HG03520 (cell line): ENCODE data around the gene OTUD5.

Experiments
- ATAC-seq: cut with Tn5 transposase; IDR thresholded peaks from one replicate; pipeline ENCODE4 v1.9.1; 2021; ENCODE audit warnings: mild to moderate bottlenecking, moderate library complexity; ENCODE audit not compliant: unreplicated experiment

Gene OTUD5

DNA sequence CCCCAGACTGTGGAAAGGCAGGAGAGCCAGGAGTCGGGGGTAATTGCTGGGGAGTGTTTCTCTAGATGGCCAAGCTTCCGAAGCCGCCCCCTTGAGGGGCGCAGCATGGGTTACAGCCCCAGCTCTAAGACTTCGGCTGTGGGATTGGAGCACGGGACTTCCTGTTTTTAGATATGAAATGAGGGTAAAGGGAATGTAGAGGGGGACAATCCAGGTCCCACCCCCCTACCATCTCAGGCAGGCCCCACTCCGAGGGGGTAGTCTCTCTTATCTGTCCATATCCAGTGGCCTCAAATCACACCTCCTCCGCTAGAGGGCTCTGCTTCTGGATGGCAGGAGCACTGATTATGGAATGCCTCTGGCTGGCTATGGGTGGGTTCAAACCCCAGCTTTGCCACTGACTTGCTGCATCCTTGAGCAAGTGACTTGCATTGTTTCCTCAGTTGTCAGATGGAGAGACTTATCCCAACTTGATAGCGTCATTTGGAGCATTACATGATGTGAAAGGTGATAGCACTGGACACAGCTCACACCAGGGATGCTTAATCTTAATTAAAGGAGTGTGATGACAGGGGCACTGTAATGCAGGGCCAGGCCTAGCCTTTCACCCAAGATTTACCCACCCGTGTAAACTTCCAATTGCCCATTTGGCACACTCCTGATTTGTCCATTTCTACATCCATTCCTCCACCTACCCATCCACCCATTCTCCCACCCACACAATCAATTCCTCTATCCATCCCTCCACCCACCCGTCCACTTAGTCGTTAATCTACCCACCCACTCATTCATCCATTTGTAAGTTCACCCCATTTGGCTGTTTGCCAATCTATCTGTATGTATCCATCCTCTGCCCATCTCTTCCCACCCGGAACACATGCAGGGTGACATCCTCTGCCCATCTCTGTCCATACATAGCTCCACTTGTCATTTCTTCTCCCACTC lies 15.1 kb upstream of the OTUD5 start:
- no peak for ATAC-seq

DNA sequence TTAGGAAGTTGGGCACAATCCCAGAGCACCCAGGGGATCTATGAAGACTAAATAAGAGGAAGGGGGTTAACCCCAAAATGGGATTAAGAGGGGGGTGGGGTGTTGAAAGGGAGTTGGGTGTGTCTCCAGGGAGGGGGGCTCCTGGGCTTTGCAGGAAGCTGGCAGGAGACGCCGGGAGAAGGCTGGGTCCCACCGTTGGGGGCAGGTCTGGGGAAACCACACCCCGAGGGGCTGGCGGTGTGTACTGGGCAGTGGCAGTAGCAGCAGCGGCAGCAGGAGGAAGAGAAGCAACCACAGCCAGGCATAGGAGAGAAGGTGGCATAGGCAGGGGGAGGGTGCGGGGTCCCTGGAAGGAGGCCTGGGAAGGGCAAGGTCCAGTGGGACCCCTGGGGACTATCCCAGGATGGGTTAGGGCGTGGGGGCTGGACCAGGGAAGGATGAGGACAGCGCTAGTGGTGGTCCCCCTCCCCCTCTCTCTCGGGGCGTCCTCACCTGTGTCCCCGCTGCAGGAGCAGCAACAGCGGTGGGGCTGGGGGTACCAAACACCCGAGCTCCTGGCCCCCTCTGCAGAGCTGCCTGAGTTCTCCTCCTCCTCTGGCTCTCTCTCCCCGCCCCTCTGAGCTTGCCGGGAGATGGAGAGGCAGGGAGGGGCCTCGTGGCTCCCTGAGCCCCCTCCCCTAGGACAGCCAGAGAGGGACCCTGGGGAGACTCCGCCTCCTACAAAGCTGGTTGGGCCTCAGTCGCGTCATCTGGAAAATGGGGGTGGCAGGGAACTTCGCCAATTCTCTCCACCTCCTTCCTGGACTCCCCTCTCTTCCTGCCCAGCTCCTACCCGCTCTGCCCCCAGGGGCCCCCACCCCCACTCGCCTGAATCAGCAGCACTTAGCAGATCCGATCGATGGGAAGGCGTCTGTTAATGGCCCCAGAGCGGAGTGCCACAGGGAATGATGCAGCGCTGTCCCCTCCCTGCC lies 14.1 kb upstream of the OTUD5 start, which contains the start of gene KCND1:
KCND1 (minus strand) TSS at position 596 of the 971 bp plus-strand sequence. CDS start 1,573 bp downstream, outside the sequence.
- no peak for ATAC-seq

DNA sequence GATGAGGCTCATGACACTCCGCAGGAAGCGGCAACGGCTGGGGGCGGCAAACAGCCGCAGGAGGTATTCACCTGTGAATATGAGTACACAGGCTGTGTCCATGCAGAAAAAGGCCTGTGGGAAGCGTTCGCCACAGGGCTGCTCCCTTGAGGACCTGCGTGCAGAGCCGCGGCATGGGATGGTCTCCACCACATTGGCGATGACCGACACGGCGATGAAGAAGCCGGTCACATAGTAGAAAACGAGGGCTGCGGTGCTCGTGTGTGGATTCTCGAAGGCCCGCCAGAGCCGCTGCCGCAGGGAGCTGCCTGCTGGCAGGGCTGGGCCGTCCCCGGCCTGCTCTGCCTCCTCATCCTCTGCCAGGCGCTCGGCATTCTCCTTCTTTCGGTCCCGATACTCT lies 12.1 kb upstream of the OTUD5 start:
- ATAC-seq = no peak

DNA sequence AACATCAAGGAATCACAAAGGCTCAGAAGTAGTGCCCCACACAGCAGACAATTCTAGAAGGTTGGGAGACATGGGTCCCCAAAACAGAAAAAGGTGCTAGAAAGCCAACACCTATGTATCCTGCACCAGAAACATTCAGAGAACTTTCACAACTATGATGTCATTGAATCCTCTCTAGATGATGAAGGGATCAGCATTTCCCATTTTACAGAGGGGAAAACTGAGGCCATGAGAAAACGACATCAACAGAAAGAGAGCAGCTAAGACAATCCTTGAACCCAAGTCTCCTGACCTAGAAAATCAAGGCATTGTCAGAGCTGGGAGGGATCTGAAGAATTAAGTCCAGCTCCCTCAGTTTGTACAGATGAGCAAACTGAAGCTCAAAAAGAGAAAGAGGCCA lies 11.0 kb upstream of the OTUD5 start:
- ATAC-seq = no peak

DNA sequence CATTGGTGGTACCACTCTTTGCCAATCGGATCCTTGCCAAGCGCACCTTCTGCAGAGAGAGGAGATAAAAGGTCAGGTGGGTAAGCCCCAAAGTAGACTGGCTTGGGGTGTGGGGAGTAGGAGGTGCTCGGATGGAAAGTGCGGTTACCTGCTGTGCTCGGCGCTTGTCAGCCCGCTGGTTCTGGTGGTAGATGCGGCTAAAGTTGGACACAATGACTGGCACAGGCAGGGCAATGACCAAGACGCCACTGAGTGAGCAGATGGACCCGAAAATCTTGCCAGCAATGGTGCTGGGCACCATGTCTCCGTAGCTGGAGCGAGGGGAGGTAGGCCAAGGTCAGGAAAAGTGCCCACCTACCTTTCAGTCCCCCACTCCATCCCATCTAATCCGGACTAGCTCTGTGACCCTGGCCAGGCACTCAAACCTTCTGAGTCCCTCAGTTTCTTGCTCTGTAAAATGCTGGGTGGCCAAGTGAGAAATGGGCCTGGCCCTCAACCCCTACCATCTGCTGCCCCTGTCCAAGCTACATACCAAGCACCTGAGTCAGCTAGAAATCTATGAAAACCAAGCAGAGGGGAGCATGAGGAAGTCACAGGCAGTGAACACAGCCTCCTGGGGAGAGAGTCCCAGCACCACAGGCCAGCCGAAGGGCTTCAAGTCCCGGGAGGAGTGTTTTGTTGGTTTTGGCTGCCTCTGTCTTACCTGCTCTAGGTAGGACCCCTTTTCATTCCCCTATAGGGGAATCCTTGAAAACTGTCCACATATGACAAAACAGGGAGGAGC lies 9.6 kb upstream of the OTUD5 start:
- no peak for ATAC-seq

DNA sequence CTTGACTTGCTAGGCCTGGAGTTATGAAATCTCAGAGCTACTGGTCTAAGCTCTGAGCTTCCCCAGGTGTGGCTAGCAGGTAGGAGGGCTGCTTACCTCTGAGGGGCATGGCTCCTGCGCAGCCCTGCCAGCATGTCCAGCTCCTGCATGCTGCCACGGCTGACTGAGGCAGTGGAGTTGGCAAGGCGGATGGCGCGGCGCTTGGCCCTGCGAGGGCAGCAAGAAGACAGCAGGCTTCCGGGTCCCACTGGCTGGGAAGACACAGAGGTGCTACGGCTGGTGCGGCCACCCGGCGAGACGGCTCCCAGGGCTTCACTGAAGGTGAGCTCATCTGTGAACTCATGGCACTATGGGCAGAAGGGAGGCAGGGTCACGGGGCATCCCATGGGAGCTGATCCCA lies 8.6 kb upstream of the OTUD5 start:
- no peak for ATAC-seq

DNA sequence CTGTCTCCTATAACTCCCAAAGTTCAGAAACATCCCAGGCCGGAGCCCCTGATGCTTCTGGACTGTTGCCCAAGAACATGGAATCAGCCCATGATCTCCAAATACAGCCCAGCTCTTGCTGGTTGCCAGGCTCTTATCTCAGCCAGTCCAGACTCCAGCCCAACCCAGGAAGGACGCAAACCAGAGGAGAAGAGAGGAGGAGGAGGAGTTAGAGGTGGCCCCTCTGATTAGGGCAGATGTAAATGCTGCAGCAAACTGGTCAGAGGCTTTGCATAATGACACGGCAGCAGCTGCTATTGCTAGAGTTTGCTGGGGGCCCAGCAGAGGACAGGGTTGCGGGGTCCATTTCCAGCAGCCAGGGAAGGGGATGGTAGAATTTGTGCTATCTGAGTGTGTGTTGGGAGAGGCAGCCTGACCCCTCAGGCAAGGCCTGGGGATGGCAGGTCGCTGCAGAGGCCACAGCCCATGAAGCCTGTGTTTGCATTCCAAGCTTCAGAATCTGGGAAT lies 4.2 kb upstream of the OTUD5 start:
- no peak for ATAC-seq

DNA sequence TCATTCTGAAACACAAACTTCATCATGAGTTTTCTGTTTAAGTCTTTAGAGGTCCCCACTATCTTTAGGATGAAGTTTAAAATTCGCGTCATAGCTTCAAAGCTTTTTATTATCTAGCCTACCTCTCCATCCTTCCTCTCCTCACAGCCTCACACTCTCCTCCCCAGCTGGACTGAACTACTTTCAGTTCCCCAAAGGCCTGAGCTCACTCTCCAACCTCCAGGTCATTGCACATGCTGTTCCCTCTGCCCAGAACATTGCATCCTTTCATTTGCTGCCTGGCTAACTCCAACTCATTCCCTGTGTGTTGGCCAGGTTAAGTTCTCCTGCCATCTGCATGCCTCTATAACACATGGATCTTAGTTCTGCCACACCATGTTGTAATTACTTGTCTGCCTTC lies 2.9 kb upstream of the OTUD5 start:
- no peak for ATAC-seq

DNA sequence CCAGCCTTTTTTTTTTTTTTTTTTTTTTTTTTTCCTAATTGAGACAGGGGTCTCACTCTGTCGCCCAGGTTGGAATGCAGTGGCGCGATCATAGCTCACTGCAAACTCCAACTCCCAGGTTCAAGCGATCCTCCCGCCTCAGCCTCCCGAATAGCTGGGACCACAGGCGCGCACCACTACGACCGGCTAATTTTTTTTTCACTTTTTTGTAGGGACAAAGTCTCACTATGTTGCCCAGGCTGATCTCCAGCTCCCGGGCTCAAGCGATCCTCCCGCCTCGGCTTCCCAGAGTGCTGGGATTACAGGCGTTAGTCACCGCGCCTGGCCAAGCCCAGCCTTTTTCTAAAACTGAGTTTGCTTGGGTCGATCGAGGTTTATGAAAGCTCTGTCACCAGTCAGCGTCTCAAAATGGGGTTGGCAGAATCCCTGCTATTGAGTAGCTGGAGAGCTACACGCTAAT lies 1.3 kb upstream of the OTUD5 start:
- no peak for ATAC-seq

DNA sequence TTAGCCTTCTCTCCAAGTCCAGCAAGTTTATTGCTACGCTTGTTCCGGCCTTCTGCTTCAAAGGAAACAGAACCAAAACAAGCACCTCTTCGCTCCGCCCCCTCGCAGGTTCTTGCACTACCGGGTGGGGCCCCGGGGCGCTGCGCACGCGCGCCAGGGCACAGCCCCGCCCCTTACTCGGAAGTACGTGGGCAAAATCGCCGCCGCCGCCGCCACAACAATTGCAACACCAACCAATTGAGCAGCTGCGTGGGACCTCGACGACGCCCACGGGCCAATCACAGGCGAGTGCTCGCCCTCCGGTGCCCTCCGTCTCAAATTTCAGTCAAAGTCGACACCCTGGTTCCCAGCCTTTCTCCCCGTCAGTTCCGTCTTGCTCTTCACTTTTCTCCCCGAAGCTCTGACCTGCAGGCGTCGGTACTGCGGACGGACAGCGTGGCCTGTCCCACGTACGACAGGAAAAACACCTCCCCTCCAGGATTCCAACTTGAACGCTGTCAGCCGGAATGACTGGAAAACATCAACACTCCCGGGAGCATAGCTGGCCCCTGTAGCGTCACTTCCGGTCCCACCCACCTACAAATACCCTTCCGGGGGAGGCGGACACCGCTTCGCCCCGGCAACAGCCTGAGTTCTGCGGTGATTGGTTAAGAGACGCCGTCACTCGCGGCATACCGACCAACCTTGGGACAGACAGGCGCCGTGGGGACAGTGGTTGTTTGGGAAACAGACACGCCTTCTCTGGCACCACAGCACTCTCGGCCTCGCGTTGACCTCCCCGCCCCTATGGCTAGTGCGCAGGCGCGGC lies 624 bp upstream of the OTUD5 start:
- ATAC-seq = peak; percentile 79

DNA sequence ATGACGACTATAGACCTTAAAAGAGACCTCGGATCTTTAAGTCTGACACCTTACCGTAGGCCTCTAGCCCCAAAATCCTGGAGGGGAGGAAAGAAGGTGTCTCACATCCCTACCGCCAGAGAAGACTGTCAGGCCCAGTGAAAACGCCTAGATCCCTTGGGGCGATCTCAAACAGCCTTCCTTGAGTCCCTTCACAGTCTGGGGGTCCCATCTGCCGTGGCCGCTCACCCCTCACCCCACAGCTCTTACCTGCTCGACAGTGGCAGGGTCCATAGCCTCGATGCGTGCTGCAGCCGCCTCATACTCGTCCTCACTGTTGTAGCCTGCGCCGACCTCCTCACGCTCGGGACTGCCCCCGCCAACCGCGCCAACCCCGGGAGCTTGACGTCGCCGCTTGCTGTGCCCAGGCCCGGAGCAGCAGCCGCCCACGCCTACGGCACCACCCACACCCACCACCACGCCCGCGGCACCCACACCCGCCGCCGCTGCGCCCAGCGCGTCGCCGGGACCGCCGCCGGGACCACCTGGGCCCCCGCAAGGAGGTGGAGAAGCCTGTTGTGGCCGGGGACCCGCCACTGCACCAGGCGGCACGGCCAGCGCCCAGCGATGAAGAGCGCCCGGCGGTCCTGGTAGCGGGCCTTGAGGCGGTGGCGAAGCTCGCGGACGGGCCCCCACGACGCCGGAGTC lies 536 bp downstream of the OTUD5 start:
- ATAC-seq = peak; percentile 4

DNA sequence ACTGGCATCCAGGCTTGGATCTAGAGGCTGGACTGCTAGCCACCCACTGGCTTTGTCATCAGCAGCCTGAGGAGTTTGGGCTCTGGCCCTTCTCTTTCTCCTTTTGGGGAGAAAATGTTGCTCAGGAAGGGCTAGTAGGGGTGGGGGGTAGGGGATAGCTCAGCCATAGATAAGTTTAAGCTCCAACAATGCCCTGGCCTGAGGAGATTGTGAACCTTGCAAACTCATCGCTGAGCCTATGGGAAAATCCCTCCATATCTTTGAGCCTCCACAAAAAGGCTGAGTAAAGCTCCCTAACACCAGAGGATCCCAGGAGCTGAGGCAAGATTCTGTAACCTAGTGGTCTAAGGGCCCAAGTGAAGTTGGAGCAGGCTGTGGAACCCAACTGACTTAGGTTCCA lies 8.8 kb downstream of the OTUD5 start:
- ATAC-seq = no peak

DNA sequence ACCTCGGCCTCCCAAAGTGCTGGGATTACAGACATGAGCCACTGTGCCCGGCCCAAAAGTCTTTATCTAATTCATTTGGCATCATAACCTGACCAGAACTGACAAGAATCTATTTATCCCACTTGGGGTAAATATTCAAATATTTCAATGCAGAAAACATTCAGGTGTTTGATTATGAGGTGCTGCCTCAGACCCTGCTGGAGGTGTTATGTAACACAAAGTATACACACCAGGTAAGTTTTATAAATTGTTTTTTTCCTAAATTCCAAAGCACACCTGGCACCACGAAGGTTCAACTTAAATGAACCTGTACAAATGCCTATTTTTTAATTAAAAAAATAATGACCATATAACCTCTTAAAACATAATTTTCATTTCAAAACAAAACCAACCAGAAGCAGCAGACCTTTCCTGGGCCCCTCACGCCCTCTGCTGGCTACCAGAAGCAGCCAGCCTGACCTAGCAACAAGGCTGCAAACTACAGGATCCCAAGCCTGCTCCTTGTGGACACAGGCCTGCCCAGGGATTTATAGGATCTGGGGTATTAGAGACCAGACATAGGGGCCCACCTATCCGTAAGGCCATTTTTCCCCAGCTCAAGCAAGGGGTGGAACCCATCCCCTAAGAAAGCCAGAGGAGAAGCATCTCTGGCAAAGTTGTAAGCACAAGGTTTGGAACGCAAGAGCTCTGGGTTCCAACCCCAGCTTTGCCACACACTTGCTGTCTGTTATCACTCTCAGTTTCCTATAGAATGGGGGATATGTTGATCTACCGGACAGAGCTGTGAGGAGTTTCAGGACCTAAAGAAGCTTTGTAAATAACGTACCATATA lies 11.7 kb downstream of the OTUD5 start:
- ATAC-seq = no peak

DNA sequence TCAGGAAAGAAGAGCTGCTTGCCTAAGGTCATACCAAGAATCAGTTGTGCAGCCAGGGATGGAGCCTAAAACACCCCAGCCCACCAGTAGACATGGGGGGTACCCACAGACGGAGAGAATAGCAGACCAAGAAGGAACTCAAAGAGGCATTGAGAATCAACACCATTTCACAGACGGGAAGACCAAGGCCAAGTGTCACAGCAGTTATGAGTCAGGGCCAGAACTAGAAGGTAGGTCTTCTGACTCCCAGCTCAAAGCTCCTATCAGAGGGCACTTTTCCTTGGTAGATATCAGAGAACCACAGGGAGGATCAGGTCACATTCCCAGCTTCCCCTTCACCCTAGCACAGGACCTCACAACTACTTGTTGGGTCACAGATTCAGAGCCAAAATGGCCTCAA lies 14.5 kb downstream of the OTUD5 start:
- no peak for ATAC-seq

DNA sequence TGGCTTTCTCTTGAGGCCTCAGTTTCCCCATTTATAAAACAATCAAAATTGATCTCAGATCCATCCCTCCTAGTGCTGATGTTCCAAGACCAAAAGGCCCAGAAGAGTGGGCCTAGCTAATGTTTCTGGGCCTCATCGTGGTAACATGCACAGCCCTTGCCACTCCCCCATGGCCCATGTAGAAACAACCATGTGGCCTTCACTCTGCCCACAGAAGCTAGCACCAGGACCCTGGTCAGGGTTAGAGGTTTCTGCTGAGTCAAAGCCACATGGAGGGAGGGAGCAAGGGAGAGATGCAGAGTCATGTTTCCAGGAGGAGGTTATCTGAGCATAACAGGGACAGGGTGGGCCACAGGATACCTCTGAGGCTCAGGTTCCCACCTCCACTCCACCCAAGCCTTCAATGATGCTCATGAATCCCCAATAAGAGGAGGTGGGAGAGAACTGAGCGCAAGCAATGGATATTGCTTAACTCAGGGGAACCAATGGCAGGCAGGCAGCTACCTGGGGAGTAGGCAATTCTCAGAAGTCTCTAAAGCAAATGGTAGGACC lies 16.9 kb downstream of the OTUD5 start:
- no peak for ATAC-seq

DNA sequence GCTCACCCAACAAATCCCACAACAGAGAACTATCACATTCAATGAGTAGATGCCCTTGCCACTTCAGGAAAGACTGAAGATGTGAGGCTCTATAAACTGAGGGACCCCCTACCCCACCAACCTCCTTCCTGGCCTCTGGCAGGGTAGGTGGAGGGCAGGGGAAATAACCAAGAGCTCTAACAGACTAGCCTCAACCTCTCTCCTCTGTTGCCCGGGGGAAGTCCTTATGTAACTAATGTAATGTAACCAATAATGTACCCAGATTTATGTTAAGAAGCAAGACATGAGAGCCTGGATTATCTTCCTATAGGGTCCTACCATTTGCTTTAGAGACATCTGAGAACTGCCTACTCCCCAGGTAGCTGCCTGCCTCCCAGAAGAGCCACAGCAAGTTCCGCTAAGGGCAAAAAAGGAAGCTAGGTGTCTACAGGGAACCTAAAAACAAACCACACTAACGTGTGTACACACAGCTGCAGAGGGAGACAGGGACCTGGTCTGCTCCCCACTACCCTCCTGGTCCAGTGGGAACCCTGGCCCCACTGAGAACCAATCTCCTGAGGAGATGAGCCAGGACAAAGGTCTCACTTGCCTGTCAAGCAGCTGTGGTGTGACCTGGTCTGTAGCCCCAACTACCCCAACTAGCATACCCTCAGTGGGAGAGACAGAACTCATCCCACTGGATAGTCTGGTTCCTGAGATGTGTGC lies 17.7 kb downstream of the OTUD5 start:
- ATAC-seq = no peak

DNA sequence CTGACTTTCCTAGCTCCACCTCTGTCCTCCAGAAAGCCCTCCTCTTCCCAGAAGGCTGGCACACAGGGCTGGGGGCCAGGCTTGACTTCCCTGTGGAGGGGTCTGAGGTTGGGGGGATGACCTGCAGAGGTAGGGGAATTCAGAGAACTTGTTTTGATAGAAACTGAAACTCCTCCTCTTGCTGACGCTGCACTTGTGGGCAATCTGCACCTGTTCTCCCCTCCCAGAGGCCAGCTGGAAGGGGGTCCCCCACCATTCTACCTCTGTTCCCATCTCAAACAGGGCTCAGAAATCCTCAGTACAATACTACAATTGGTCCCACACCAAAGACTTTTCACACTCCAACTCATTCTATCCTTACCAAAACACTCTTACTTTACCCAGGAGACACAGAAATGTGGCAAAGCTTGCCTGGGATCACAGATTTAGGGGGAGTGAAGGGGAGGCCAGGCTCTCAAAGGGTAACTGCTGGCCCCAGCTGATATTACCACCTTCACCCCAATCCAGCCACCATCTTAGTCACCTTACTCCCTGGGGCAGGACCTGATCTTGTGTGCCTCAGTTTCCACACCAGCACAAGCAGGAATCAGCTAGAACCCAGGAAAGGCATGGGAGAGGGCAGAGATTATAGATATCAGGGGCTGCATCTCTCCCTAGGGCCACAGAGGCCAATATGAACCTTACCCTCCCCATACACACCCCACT lies 18.5 kb downstream of the OTUD5 start:
- peak; percentile 56 for ATAC-seq
